HG03108 (cell line): ENCODE results near the gene FOXO1.
A peak's percentile ranks its signal among the peaks of the same experiment; 100 is the strongest.

Source experiments
- ATAC-seq: cut with Tn5 transposase; IDR thresholded peaks from one replicate; pipeline ENCODE4 v1.9.1; 2021; ENCODE audit warnings: moderate library complexity; ENCODE audit not compliant: unreplicated experiment

FOXO1 gene

DNA sequence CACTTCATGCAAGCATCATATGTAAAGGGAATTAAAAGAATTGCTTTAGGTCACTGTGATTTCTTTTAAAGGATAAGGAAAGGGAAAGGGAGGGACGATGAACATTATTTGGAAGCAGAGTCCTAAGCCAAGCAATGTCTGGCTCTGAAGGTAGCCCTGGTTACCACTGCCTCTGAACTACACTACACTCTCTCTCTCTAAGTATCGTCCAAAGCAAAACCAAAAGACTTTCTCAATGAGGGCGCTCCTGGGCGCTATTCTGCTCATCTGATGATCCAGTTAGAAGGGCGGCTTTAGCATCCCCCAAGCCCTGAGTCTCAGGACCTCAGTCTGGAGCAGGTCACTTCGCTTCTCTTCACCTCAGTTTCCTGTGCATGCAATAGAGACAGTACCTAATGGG, 26.2 kb downstream of the FOXO1 start:
- no peak for ATAC-seq

- ATAC-seq, result no peak
Measured at GRCh38 chr13:40639221-40639681, 27.2 kb downstream of the FOXO1 start.

DNA sequence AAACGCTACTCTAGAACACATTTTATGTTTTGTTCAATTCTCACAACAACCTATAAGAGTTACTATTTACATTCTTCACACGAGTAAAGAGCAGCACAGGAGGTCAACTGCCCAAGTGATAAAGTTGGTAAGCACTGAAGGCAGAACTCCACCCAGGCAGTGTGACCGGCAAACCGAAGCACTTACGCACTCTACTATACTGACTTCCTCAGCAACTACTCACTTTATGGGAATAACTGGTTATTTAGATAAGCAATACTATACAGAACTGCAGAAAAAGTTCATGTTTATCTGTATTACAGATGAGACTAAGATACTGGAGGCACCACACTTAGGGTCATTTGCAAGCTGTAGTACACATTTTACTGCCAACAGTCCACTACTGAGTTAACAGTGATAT, 28.8 kb downstream of the FOXO1 start:
- no peak for ATAC-seq

DNA sequence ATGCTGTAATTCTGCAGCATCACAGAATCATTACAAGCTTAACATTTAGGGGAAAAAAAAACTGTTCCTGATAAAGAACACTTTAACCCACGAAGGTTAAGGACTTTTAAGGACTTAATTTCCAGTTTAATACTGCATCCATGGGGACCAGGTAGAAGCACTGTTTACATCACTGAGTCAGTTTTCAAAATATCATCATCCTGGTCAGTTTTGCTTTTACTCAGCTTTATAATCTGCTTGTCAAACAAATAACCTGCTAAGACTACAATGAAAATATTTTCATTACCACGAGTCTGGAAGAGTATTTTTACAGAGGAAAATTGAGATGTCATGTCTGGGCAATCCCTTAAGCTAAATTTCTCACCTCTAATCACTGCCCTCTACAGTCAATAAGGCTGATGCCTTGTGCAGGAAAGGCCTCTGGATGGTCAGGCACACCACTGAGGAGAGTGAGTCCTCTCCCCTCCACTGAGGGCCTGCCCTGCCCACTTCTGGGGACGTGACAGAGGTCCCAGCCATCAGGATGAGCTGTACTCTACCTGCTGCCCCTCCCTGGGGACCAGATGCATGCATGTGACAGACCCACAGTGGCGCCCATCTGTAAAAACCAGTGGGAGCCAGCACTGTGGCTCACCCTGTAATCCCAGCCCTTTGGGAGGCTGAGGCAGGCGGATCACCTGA, 31.0 kb downstream of the FOXO1 start:
- ATAC-seq, result peak; percentile 51

- no peak for ATAC-seq
Measured at GRCh38 chr13:40632915-40633314, 33.5 kb downstream of the FOXO1 start.

- ATAC-seq, result no peak
Measured at GRCh38 chr13:40631605-40632004, 34.8 kb downstream of the FOXO1 start.

- ATAC-seq, result peak; percentile 63
Measured at GRCh38 chr13:40629678-40630384, 36.6 kb downstream of the FOXO1 start.

GRCh38 chr13:40626977-40627376, 39.5 kb downstream of the FOXO1 start:
- ATAC-seq, result no peak

GRCh38 chr13:40626561-40626960, 39.9 kb downstream of the FOXO1 start:
- ATAC-seq, result no peak

- no peak for ATAC-seq
Measured at GRCh38 chr13:40624986-40625385, 41.5 kb downstream of the FOXO1 start.

GRCh38 chr13:40624383-40624782, 42.1 kb downstream of the FOXO1 start:
- ATAC-seq, result no peak

GRCh38 chr13:40622761-40623160, 43.7 kb downstream of the FOXO1 start:
- no peak for ATAC-seq

GRCh38 chr13:40622246-40622645, 44.2 kb downstream of the FOXO1 start:
- no peak for ATAC-seq

GRCh38 chr13:40619479-40619814, 47.0 kb downstream of the FOXO1 start:
- ATAC-seq, result no peak

DNA sequence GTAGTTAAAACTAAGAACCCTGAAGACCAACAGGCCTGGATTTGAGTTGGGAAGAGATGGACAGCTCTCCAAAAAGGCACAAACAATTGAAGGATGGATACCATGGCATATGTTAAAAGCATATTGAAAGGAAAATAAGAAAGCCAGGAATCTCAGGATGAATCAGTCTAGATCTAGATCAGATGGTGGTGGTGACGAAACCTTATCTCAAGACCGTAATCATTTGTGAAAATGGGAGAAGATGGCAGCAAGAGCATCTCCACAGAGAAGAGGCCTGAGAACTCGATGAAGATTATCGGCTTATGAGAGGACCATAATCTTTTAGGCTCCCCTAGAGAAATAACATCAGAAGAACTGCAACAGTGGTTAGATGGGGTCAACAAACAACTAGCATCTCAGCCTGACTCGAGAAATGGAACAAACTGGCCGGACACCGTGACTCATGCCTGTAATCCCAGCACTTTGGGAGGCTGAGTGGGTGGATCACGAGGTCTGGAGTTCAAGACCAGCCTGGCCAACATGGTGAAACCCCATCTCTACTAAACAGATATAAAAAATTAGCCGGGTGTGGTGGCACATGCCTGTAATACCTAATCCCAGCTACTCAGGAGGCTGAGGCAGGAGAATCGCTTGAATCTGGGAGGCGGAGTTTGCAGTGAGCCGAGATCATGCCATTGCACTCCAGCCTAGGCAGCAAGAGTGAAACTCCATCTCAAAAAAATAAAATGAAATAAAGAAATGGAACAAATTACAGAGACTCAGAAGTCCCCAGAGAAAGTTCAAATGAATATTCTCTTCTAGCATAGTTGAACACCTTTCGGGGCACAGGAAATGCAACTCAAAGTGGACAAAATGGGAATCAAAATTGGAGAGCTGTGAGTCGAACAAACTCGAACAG, 47.6 kb downstream of the FOXO1 start:
- no peak for ATAC-seq

- no peak for ATAC-seq
Measured at GRCh38 chr13:40617801-40618356, 48.6 kb downstream of the FOXO1 start.

DNA sequence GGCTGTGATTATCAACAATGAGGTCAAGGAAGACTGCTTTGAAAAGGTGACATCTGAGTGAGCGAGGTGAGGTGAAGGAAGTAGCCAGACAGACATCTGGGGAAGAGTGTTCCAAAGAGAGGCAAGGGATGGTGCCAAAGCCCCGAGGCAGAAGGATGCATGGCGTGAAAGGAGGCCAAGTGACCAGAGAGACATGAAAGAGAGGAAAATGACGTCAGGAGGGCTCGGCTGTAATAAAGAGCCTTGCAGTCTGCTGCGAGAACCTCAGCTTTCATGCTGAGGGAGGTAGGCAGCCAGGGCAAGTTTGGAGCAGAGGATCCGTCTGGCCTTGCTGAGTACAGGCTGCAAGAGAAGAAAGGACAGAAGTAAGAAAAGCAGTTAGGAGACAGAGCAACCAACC, 50.8 kb downstream of the FOXO1 start:
- ATAC-seq, result no peak

DNA sequence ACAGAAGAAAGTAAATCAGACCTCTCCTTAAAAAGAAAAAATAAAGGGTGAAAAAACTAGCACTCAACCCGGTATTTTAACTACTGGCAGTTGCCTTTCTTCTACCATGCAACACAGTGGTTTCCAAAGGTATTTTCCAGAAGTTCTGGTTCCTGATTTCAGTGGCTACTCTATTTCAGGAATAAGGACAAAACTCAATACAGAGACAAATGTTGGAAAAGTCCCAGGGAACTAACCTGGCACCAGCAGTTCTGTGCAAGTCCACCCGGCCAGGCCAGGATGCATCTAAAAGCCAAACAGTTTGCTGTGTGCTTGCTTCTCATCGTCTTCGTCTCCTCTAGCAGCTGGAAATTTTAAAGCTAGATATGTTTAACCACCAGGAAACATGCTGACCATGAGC, 52.5 kb downstream of the FOXO1 start:
- no peak for ATAC-seq

GRCh38 chr13:40613192-40613818, 53.1 kb downstream of the FOXO1 start:
- peak; percentile 76 for ATAC-seq

DNA sequence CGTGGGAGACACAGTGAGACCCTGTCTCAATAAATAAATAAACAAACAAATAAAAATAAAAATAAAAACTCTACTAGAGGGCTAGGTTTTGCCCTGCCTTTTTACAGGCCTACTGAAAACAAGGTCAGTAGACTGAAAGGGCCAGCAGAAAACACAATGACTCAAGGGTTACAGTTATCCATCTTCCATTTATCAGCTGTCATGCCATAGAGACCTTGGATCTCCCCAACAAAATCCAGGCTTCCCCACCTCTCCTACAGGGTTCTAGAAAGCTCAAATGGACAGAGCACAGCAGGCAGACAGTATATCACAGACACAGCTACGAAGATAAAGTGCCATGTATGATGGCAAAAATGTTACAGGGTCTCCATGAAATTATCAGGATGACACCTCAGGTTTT, 54.4 kb downstream of the FOXO1 start:
- no peak for ATAC-seq

DNA sequence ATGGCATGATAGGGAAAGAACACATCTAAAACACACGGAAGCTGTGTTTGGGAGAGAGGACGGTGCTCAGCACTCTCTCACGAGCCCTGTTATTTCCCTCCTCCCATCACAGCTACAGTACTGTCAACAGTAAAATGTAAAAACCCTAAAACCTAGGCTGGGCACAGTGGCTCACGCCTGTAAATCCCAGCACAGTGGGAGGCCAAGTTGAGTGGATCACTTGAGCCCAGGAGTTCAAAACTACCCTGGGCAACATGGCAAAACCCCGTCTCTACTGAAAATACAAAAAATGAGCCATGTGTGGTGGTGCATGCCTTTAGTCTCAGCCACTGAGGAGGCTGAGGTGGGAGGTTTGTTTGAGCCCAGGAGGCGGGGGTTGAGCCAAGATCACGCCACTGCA, 54.8 kb downstream of the FOXO1 start:
- no peak for ATAC-seq
